C4-2B (cell line): Measurements from ENCODE around the gene TAGAP.

Experiments used
- CTCF ChIP-seq: fragments of 450-650 bp; conservative IDR thresholded peaks from 2 replicates; pipeline ENCODE4 v1.5.1; 2017; ENCODE audit warnings: mild to moderate bottlenecking
- ZFX ChIP-seq: fragments of 450-650 bp; IDR thresholded peaks from 2 replicates; pipeline ENCODE4 v1.6.1; 2017

- TF ChIP-seq CTCF (no peak), ZFX (no peak)
These were observed 11.6 kb upstream of the TAGAP start for GRCh38 chr6:159056432-159056831.
